ENCODE results near the gene PPP2R2C. TPM values are rescaled to one million over a fixed set of nuclear protein-coding genes. Genes with fewer than 3 reads are reported as not detected.

Gene PPP2R2C
- total and polyA plus RNA-seq, 9 of the 15 experiments (the other 6 are each of a cell fraction or from before 2014, with no cell fraction given) = 0.04 to 0.06 TPM; not detected in 7

DNA sequence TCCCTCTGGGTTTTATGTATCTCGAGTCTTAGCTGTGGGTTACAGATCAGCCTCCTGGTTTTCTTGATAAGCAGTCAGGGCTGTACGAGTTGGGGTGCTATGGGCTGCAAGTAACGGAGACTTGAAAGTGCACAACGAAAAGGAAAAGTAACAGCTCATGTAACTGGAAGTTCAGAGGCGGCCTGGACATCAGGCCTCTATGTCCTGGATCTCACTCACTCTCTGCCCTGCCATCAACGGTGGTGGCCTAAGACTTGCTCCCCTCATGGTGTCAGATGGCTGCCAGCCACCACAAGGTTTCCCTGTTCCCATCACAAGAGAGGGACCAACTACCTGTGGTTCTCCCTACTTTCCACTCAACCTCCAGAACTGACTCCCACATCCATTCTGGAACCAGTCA is 4.8 kb downstream of the PPP2R2C start:
- no peaks in the 10 kb centered on the region for H3K36me3 ChIP-seq (ENCODE audit: control insufficient read depth, insufficient read depth, low read length)
- POLR2A ChIA-PET = no interaction called here
- H3K4me3 ChIP-seq = no peak overlapping the region
- no peak overlapping the region for H2AFZ ChIP-seq (ENCODE audit: low read depth, low read length)
- H3K9me1 ChIP-seq (ENCODE audit: control insufficient read depth, insufficient read depth, low read length) = no peaks in the 10 kb centered on the region
- intact Hi-C loops (cut with micrococcal nuclease) (no loop called here), in situ Hi-C loops (cut with MboI) (no loop called here)
- ATAC-seq (no peak), FAIRE-seq (no peak), DNase-seq (ENCODE audit: extremely low read depth in 1 of 4, low spot score in 3 of 4) (no peak)
- no peaks in the 10 kb centered on the region for H3K79me2 ChIP-seq (ENCODE audit: control insufficient read depth, insufficient read depth, low read length)
- H3K4me2 ChIP-seq (ENCODE audit: insufficient read depth, low read length) = no peak overlapping the region
- H3K9ac ChIP-seq (ENCODE audit: insufficient read depth in 1 of 2, low read depth in 2 of 2, low read length in 2 of 2) = no peak overlapping the region
- H3K9me3 ChIP-seq (replicated peaks; ENCODE audit: control insufficient read depth, insufficient read depth, low read depth, low read length) = no peaks in the 10 kb centered on the region
- no TSS peak for BruUV-seq (replicated peaks)
- CTCF ChIA-PET (ENCODE audit: low intra/inter-chr PET ratio) = no interaction called here
- H3K27me3 ChIP-seq (ENCODE audit: control insufficient read depth in 2 of 2, insufficient read depth in 2 of 2, low read length in 2 of 2) = peaks cover 4 to 28% of the 10 kb centered on the region in 2 experiments
- no peaks in the 10 kb centered on the region; the same call in 1 of the 2 replicates for H4K20me1 ChIP-seq (replicated peaks; ENCODE audit: control insufficient read depth, insufficient read depth, low read length)
- H3K4me1 ChIP-seq (replicated peaks in 1 of 2; ENCODE audit: control insufficient read depth in 2 of 2, insufficient read depth in 2 of 2, low read length in 2 of 2) = peaks cover 0 to 15% of the 10 kb centered on the region in 2 experiments; a peak in 2 of 5 replicates
- WGBS (ENCODE audit: insufficient coverage, low coverage, missing lambda C conversion rate) = 2% methylated on average over 6 of the region's 6 CpGs
- no peak overlapping the region for H3K27ac ChIP-seq (ENCODE audit: extremely low read depth, low read depth, low read length)
- TF ChIP-seq, protein P1, sequence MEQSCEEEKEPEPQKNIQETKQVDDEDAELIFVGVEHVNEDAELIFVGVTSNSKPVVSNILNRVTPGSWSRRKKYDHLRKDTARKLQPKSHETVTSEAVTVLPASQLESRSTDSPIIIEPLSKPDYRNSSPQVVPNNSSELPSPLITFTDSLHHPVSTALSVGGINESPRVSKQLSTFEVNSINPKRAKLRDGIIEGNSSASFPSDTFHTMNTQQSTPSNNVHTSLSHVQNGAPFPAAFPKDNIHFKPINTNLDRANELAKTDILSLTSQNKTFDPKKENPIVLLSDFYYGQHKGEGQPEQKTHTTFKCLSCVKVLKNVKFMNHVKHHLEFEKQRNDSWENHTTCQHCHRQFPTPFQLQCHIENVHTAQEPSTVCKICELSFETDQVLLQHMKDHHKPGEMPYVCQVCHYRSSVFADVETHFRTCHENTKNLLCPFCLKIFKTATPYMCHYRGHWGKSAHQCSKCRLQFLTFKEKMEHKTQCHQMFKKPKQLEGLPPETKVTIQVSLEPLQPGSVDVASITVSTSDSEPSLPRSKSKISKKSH (CRISPR knock-in tag; IDR thresholded peaks at IDR 0.05) = no peak
- no peak for TF ChIP-seq ZKSCAN3 (CRISPR knock-in tag; IDR thresholded peaks at IDR 0.05)
- no peak for TF ChIP-seq ZKSCAN8 (CRISPR knock-in tag; IDR thresholded peaks at IDR 0.05)
- no peak for TF ChIP-seq ELF2 (CRISPR knock-in tag; IDR thresholded peaks at IDR 0.05)
- TF ChIP-seq, protein P2, sequence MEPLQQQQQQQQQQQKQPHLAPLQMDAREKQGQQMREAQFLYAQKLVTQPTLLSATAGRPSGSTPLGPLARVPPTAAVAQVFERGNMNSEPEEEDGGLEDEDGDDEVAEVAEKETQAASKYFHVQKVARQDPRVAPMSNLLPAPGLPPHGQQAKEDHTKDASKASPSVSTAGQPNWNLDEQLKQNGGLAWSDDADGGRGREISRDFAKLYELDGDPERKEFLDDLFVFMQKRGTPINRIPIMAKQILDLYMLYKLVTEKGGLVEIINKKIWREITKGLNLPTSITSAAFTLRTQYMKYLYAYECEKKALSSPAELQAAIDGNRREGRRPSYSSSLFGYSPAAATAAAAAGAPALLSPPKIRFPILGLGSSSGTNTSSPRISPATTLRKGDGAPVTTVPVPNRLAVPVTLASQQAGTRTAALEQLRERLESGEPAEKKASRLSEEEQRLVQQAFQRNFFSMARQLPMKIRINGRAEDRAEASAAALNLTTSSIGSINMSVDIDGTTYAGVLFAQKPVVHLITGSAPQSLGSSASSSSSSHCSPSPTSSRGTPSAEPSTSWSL (CRISPR knock-in tag; IDR thresholded peaks at IDR 0.05; ENCODE audit: borderline replicate concordance) = no peak
- TF ChIP-seq ZNF384 (IDR thresholded peaks at IDR 0.05; ENCODE audit: low read depth, low read length) = no peak
- TF ChIP-seq, protein P3, sequence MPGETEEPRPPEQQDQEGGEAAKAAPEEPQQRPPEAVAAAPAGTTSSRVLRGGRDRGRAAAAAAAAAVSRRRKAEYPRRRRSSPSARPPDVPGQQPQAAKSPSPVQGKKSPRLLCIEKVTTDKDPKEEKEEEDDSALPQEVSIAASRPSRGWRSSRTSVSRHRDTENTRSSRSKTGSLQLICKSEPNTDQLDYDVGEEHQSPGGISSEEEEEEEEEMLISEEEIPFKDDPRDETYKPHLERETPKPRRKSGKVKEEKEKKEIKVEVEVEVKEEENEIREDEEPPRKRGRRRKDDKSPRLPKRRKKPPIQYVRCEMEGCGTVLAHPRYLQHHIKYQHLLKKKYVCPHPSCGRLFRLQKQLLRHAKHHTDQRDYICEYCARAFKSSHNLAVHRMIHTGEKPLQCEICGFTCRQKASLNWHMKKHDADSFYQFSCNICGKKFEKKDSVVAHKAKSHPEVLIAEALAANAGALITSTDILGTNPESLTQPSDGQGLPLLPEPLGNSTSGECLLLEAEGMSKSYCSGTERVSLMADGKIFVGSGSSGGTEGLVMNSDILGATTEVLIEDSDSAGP (CRISPR knock-in tag; IDR thresholded peaks at IDR 0.05) = no peak
- no peak for TF ChIP-seq CBX2 (IDR thresholded peaks at IDR 0.05; ENCODE audit: insufficient read depth, low read length, poor library complexity, severe bottlenecking)
- no peak for TF ChIP-seq ZNF75A (CRISPR knock-in tag; IDR thresholded peaks at IDR 0.05)
- TF ChIP-seq CBX1 (IDR thresholded peaks at IDR 0.05; ENCODE audit: low read depth) = no peak
- no peak for TF ChIP-seq MCM2 (IDR thresholded peaks at IDR 0.05; ENCODE audit: low read depth)
- no peak for TF ChIP-seq THRB (CRISPR knock-in tag; conservative IDR thresholded peaks at IDR 0.05)
- no peak for TF ChIP-seq HIVEP1 (CRISPR knock-in tag; IDR thresholded peaks at IDR 0.05)
